IMR-90 (cell line): Measurements from ENCODE around the gene MRPL17. TPM values are rescaled to one million over a fixed set of nuclear protein-coding genes. Genes with fewer than 3 reads are reported as not detected.

Source experiments
- ATAC-seq: fragments of 200-7000 bp; cut with Tn5 transposase; 2 replicates; pipeline ENCODE4 v1.9.1; 2020; ENCODE audit warnings: low read depth, mild to moderate bottlenecking, moderate library complexity
- BruUV-seq: library from RNA; stranded (reverse); fragments of 400-500 nt; replicated peaks from 2 replicates; lab custom pipeline; 2021; lab: Mats Ljungman, UMichigan
- CTCF ChIA-PET: fragments of 300-600 bp; formaldehyde crosslinking; extraction: SDS; loops from one replicate; lab custom pipeline; 2021; ENCODE audit warnings: antibody characterized with exemption; lab: Yijun Ruan, JAX
- POLR2A ChIA-PET: fragments of 300-600 bp; sonication (Branson Sonifier 250); formaldehyde crosslinking; loops from one replicate; lab custom pipeline; 2022; ENCODE audit warnings: antibody characterized with exemption; ENCODE audit not compliant: unreplicated experiment; lab: Charles Lee
- DNase-seq: peaks from one replicate; pipeline ENCODE4 v3.0.0; 2013
- H2AFZ ChIP-seq: replicated peaks from 2 replicates; pipeline ENCODE3; 2013; ENCODE audit warnings: low read length, mild to moderate bottlenecking; ENCODE audit not compliant: poor library complexity
- H2AK5ac ChIP-seq: 2 replicates; pipeline ENCODE4 v1.6.1; 2013; ENCODE audit warnings: low read depth, low read length, inconsistent platforms
- H2AK9ac ChIP-seq: replicated peaks from 2 replicates; pipeline ENCODE3; 2013; ENCODE audit warnings: mild to moderate bottlenecking, low read depth, low read length, moderate library complexity; ENCODE audit not compliant: poor library complexity
- H2BK120ac ChIP-seq: 2 replicates; pipeline ENCODE4 v1.6.1; 2013; ENCODE audit warnings: low read depth, low read length, inconsistent platforms
- H2BK15ac ChIP-seq: 3 replicates; pipeline ENCODE4 v1.6.1; 2013; ENCODE audit warnings: low read depth, low read length, inconsistent platforms
- H2BK20ac ChIP-seq: 2 replicates; pipeline ENCODE4 v1.6.1; 2013; ENCODE audit warnings: low read depth, mild to moderate bottlenecking, inconsistent platforms, low read length, moderate library complexity
- H2BK5ac ChIP-seq: 2 replicates; pipeline ENCODE4 v1.6.1; 2013; ENCODE audit warnings: mild to moderate bottlenecking, low read depth, low read length, inconsistent platforms; ENCODE audit not compliant: poor library complexity, severe bottlenecking
- H3K14ac ChIP-seq: replicated peaks from 2 replicates; pipeline ENCODE4 v1.6.1; 2013; ENCODE audit warnings: low read depth, low read length, inconsistent platforms
- H3K18ac ChIP-seq: 2 replicates; pipeline ENCODE4 v1.6.1; 2013; ENCODE audit warnings: low read depth, low read length, control low read depth
- H3K23ac ChIP-seq: 2 replicates; pipeline ENCODE4 v1.6.1; 2013; ENCODE audit warnings: low read depth, low read length, inconsistent platforms
- H3K27ac ChIP-seq: 2 replicates; pipeline ENCODE4 v1.5.1; 2013; ENCODE audit warnings: mild to moderate bottlenecking, control low read depth, low read length; ENCODE audit not compliant: insufficient read depth
- H3K27me3 ChIP-seq: 2 replicates; pipeline ENCODE4 v1.6.1; 2013; ENCODE audit warnings: low read length; ENCODE audit not compliant: control insufficient read depth, insufficient read depth
- H3K36me3 ChIP-seq: 2 replicates; pipeline ENCODE4 v1.6.1; 2013; ENCODE audit warnings: low read length, mixed read lengths; ENCODE audit not compliant: control insufficient read depth, insufficient read depth
- H3K4ac ChIP-seq: 2 replicates; pipeline ENCODE4 v1.6.1; 2013; ENCODE audit warnings: low read depth, low read length, inconsistent platforms
- H3K4me1 ChIP-seq: 2 replicates; pipeline ENCODE4 v1.6.1; 2013; ENCODE audit warnings: low read length, mixed read lengths; ENCODE audit not compliant: control insufficient read depth, insufficient read depth
- H3K4me2 ChIP-seq: 2 replicates; pipeline ENCODE4 v1.6.1; 2013; ENCODE audit warnings: low read depth, mild to moderate bottlenecking, control low read depth, low read length, moderate library complexity
- H3K4me3 ChIP-seq: 2 replicates; pipeline ENCODE4 v1.5.1; 2013; ENCODE audit warnings: low read depth, mild to moderate bottlenecking, control low read depth, low read length, moderate library complexity; ENCODE audit not compliant: insufficient read depth
- H3K56ac ChIP-seq: 2 replicates; pipeline ENCODE4 v1.6.1; 2013; ENCODE audit warnings: low read length, inconsistent platforms; ENCODE audit not compliant: insufficient read depth; ENCODE audit errors: extremely low read depth
- H3K79me1 ChIP-seq, 2 experiments: 2 replicates each; pipeline ENCODE4 v1.6.1; 2013; ENCODE audit warnings: low read length in 2 of 2, inconsistent platforms in 1 of 2, low read depth in 1 of 2
- H3K9ac ChIP-seq: 2 replicates; pipeline ENCODE4 v1.6.1; 2013; ENCODE audit warnings: low read depth, low read length, control low read depth
- H3K9me1 ChIP-seq: 2 replicates; pipeline ENCODE4 v1.6.1; 2013; ENCODE audit warnings: low read length, inconsistent platforms; ENCODE audit not compliant: insufficient read depth
- H3K9me3 ChIP-seq: 2 replicates; pipeline ENCODE4 v1.6.1; 2013; ENCODE audit warnings: low read length; ENCODE audit not compliant: control insufficient read depth, insufficient read depth
- H4K20me1 ChIP-seq: 2 replicates; pipeline ENCODE4 v1.6.1; 2013; ENCODE audit warnings: low read length, inconsistent platforms; ENCODE audit not compliant: insufficient read depth
- H4K5ac ChIP-seq: 2 replicates; pipeline ENCODE4 v1.6.1; 2013; ENCODE audit warnings: mild to moderate bottlenecking, low read depth, low read length, control low read depth
- H4K8ac ChIP-seq, 2 experiments: 2 replicates each; pipeline ENCODE4 v1.6.1; 2013; ENCODE audit warnings: low read depth in 2 of 2, low read length in 2 of 2, control low read depth in 1 of 2, inconsistent platforms in 1 of 2
- H4K91ac ChIP-seq: 2 replicates; pipeline ENCODE4 v1.6.1; 2013; ENCODE audit warnings: low read depth, low read length, inconsistent platforms; ENCODE audit not compliant: insufficient read depth
- RAD21 ChIP-seq: IDR thresholded peaks from 2 replicates; pipeline ENCODE4 v1.6.1; 2012; ENCODE audit warnings: low read length, improper control_type of control experiment
- RCOR1 ChIP-seq: IDR thresholded peaks from 2 replicates; pipeline ENCODE4 v1.6.1; 2012; ENCODE audit warnings: mild to moderate bottlenecking, low read length, improper control_type of control experiment; ENCODE audit not compliant: insufficient replicate concordance
- RFX5 ChIP-seq: IDR thresholded peaks from 2 replicates; pipeline ENCODE4 v1.8.0; 2012; ENCODE audit warnings: low read depth, mild to moderate bottlenecking, low read length, moderate library complexity
- WGBS, 2 experiments: methylation state at CpG; one replicate each; pipeline versions ENCODE4 v1.1.5 to v1.1.7; 2013; ENCODE audit warnings: missing lambda C conversion rate in 2 of 2; ENCODE audit not compliant: insufficient read length in 1 of 2; ENCODE audit errors: extremely low coverage in 2 of 2; 5-methylcytosine and 5-hydroxymethylcytosine counted together
- dilution Hi-C: fragments of 300-500 bp; cut with HindIII; formaldehyde crosslinking; loops from one replicate; pipeline ENCODE4 v1.14.3; 2018; ENCODE audit warnings: low sequenced_read_pairs; ENCODE audit not compliant: unreplicated experiment
- in situ Hi-C: fragments of 300-500 bp; cut with MboI; formaldehyde crosslinking; loops from 3 replicates; pipeline ENCODE4 v1.14.3; 2019; ENCODE audit warnings: low sequenced_read_pairs, inconsistent platforms, mixed read lengths
- intact Hi-C: fragments of 100-400 bp; cut with micrococcal nuclease; formaldehyde crosslinking; loops from 2 replicates; pipeline ENCODE4 v1.10.0; 2022
- polyA plus RNA-seq, 3 experiments: library from polyadenylated mRNA; depleted of rRNA; stranded (reverse); fragments of >200 nt; gene quantifications; 2 replicates each; pipeline ENCODE4 v1.2.3, GENCODE V29; 2012; ENCODE audit warnings: low replicate concordance in 1 of 3
- total RNA-seq: library from RNA; depleted of rRNA; stranded (reverse); fragments of >200 nt; gene quantifications from 2 replicates; pipeline ENCODE4 v1.2.3, GENCODE V29; 2012

Gene MRPL17
- total and polyA plus RNA-seq, 2 of the 4 experiments (the other 2 are of a cell fraction) = 70.3 to 85.2 TPM

- TF ChIP-seq RCOR1 = no peak
Observed at GRCh38 chr11:6663794-6664469, 19.2 kb downstream of the MRPL17 start (continued).

GRCh38 chr11:6660712-6661111 lies 22.4 kb downstream of the MRPL17 start:
- Histone ChIP-seq H3K23ac (no peak overlapping the region), H4K5ac (no peak overlapping the region), H2AK9ac (no peak overlapping the region), H3K4me2 (no peak overlapping the region), H3K4me1 (peaks cover 5% of the 10 kb centered on the region; the same call in 1 of the 2 replicates), H3K27me3 (peaks cover 7% of the 10 kb centered on the region; the same call in 1 of the 2 replicates), H3K18ac (no peak overlapping the region), H4K20me1 (no peaks in the 10 kb centered on the region), H3K9me3 (no peaks in the 10 kb centered on the region), H3K9me1 (0 out of 2 replicates have a peak, but pooled peaks cover 9% of the 10 kb centered on the region), H4K8ac (no peak overlapping the region), H3K27ac (no peak overlapping the region), H3K56ac (no peak overlapping the region), H2BK15ac (no peak overlapping the region), H2BK120ac (no peak overlapping the region), H3K36me3 (no peaks in the 10 kb centered on the region), H2AK5ac (no peak overlapping the region), H4K91ac (no peak overlapping the region), H3K4me3 (no peak overlapping the region), H3K4ac (no peak overlapping the region), H2BK5ac (no peak overlapping the region), H3K79me1 (no peaks in the 10 kb centered on the region), H3K14ac (no peak overlapping the region), H3K9ac (no peak overlapping the region), H2AFZ (no peak overlapping the region), H2BK20ac (no peak overlapping the region)
- DNase-seq (no peak), ATAC-seq (no peak)
- no TSS peak for BruUV-seq
- no CpG with 5 or more reads among the region's 3 CpGs for WGBS, 2 experiments
- in situ Hi-C loops = no loop called here
- POLR2A ChIA-PET = interaction anchor here (0.6 kb wide), 1 partner anchor 10 kb away, joined by 21 read pairs; no protein-coding TSS in a partner anchor
- dilution Hi-C loops = no loop called here
- no peak for TF ChIP-seq RAD21
- TF ChIP-seq RFX5 = no peak
- CTCF ChIA-PET = no interaction called here
- intact Hi-C loops = no loop called here
